SJCRH30 (cell line): ENCODE results near the gene FGGY. TPM values are rescaled to one million over a fixed set of nuclear protein-coding genes. Genes with fewer than 3 reads are reported as not detected.
"Not testable (repeated sequence)": the region's sequence is repeated elsewhere in the genome, so short reads cannot be mapped to it uniquely, and the experiment has no call there.

Source experiments
- DNase-seq, 2 experiments: peaks; one replicate each; pipeline ENCODE4 v3.0.0-alpha.2; 2015 to 2020
- H3K27ac ChIP-seq: fragments of 250-450 bp; sonication (Bioruptor Pico); 2 replicates; pipeline ENCODE4 v1.5.1; 2020; ENCODE audit warnings: mild to moderate bottlenecking, moderate library complexity
- H3K27me3 ChIP-seq: fragments of 250-450 bp; sonication (Bioruptor Pico); 2 replicates; pipeline ENCODE4 v1.5.1; 2020; ENCODE audit warnings: mild to moderate bottlenecking, moderate library complexity
- H3K36me3 ChIP-seq: fragments of 250-450 bp; sonication (Bioruptor Pico); 2 replicates; pipeline ENCODE4 v1.5.1; 2020; ENCODE audit warnings: mild to moderate bottlenecking, moderate library complexity
- H3K4me1 ChIP-seq: fragments of 250-450 bp; sonication (Bioruptor Pico); 2 replicates; pipeline ENCODE4 v1.5.1; 2020; ENCODE audit warnings: mild to moderate bottlenecking, moderate library complexity
- H3K4me3 ChIP-seq: fragments of 250-450 bp; sonication (Bioruptor Pico); 2 replicates; pipeline ENCODE4 v1.5.1; 2020; ENCODE audit warnings: mild to moderate bottlenecking, moderate library complexity
- H3K9me3 ChIP-seq: fragments of 250-450 bp; sonication (Bioruptor Pico); replicated peaks from 2 replicates; pipeline ENCODE4 v1.5.1; 2020; ENCODE audit warnings: mild to moderate bottlenecking, moderate library complexity
- total RNA-seq: library from RNA; depleted of rRNA; stranded (reverse); fragments of >200 nt; shearing (Covaris generic); gene quantifications from 2 replicates; pipeline ENCODE4 v1.2.3, GENCODE V29; 2014

FGGY gene
- total RNA-seq, 1 experiment from 2014 or later, result 31.8 TPM

DNA sequence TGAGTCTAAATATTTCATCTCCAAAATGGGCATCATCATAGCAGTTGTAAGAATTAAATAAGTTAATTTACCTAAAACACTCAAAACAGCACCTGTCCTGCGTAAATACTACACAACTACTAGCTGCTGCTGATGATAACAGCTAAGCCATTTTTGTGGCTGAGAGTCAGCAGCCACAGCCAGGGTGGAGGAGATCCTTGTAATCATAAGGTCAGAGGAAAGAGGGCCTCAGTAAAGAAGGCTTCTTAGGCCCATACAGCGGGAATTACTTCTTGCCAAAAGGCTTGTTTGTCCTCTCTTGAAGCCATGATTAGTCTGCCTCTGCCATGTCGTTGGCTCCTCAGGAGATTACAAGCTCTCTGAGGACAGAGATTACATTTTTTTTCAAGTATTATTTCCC, 245.0 kb downstream of the FGGY start:
- H3K27me3 ChIP-seq, result no peaks in the 10 kb centered on the region
- H3K36me3 ChIP-seq, result no peaks in the 10 kb centered on the region
- H3K4me3 ChIP-seq, result no peak overlapping the region
- no peak overlapping the region for H3K27ac ChIP-seq
- DNase-seq, result peak in 1 of 2 experiments; percentile 36
- peaks cover 38% of the 10 kb centered on the region for H3K4me1 ChIP-seq
- no peaks in the 10 kb centered on the region; the same call in 1 of the 2 replicates for H3K9me3 ChIP-seq

DNA sequence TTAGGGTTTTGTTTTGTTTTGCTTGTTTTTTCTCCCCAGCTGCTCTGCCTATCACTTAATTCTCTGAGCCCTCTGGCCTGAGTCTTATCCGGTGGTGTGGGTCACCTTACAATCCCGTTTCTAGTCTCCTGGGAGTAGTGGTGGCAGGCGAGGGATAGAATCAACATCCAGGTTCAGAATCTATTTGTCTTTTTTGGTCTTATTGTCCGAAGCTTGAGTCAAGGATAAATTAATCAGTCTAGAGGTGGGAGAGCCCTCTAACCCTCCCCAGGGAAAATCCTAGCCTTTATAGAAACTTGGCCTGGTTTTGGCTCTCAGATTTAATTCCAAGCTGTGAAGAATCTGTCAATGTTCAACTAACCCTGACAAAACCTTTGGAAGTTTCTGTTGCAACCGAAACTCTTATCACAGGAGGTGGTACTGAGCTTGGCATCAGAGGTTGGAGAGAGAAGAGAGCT, 246.3 kb downstream of the FGGY start:
- H3K36me3 ChIP-seq, result no peaks in the 10 kb centered on the region
- H3K4me3 ChIP-seq, result no peak overlapping the region
- peaks cover 6% of the 10 kb centered on the region; the same call in 1 of the 2 replicates for H3K9me3 ChIP-seq
- peak; percentile 71 to 87 for DNase-seq
- peak overlapping the region; percentile 24 for H3K27ac ChIP-seq
- no peaks in the 10 kb centered on the region for H3K27me3 ChIP-seq
- H3K4me1 ChIP-seq, result peaks cover 38% of the 10 kb centered on the region

DNA sequence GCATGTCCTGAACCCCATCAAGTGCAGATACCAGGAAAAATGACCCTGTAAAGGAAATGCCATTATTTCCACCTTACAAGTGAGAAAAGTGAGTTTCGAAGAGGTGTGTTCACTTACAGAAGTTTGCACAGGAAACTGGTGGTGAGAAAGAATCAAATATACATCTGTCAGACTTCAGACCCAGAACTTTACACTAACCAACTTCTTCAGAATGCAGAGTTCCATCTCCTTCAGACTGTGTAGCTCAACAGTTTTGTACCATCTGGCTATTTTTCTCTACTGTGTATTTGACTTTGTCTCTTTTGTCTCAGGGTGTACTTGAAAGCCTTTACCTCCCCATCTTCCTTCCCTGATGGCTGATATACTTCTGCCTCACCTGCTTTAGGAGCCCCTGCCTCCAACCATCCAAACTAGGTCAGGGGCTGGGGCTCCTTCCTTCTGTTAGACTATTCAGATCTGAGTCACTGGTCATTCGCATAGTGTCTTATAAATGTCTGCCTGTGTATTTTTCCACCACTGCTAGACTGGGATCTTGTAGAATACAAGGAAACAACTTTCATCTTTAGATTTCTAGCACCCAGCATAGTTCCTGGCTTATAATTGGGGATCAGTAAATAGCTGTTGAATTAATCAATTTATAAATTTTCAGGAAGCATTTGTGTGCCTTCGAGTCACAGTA, 247.9 kb downstream of the FGGY start:
- no peak for DNase-seq
- Histone ChIP-seq H3K27me3 (no peaks in the 10 kb centered on the region), H3K36me3 (no peaks in the 10 kb centered on the region), H3K27ac (no peak overlapping the region), H3K4me1 (peaks cover 38% of the 10 kb centered on the region), H3K4me3 (no peak overlapping the region), H3K9me3 (peaks cover 6% of the 10 kb centered on the region; the same call in 1 of the 2 replicates)

DNA sequence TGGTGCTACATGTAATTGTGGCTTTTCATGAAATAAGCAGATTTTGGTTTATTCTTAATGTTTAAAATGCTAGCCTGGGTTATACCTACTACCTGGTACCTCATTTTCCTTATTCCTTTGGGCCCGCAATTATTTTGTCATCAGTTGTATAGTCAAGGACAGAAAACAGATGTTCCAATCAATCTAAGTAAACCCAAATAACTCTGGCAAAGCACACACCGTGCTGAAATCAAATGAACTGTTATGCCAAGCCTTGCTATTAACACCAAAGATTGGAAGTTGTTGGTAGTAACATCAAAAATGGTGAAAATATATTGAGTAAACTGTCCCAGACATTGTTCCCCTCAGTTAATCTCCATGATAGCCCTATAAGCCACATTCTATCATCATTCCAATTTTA, 248.9 kb downstream of the FGGY start:
- Histone ChIP-seq H3K27me3 (no peaks in the 10 kb centered on the region), H3K9me3 (peaks cover 6% of the 10 kb centered on the region; the same call in 1 of the 2 replicates), H3K27ac (no peak overlapping the region), H3K36me3 (no peaks in the 10 kb centered on the region), H3K4me3 (no peak overlapping the region), H3K4me1 (peaks cover 38% of the 10 kb centered on the region)
- DNase-seq, result peak in 1 of 2 experiments; percentile 34

DNA sequence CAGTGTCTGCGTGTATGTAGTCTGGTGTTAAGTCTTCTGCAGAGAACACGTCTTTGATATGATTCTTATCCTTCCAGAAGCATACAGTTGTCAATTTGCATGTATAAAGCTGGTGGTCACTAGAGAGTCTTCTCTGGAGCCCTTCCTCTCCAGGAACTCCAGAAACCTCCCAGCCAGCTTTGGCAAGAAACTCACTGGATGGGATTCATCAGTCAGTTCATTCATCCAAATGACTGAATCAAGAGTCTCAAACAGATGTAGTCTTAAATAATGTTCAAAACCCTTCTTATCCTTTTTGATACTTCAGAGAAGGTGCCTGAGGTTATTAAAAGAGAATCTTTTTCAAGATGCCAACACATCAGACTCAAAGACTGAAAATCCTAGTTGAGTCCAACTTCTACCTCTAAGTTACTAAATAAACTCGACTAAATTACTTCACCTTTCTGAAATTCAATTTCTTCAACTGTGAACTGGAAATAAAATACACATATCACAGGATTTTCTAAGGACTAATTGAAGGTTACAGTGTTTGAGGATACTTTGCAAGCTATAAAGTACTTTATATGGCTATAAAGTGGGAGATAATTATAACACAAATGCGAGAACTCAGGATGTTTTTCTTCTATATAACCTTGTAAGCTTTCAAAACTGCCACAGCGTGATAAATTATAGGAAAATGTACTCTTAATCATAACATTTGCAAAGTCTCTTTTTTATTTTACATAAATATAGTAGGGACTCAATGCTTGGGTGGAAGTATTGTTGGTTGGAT, 252.4 kb downstream of the FGGY start:
- no peaks in the 10 kb centered on the region for H3K27me3 ChIP-seq
- H3K36me3 ChIP-seq, result no peaks in the 10 kb centered on the region
- H3K4me1 ChIP-seq, result peaks cover 17% of the 10 kb centered on the region
- no peak overlapping the region for H3K27ac ChIP-seq
- no peak overlapping the region for H3K4me3 ChIP-seq
- peaks cover 6% of the 10 kb centered on the region; the same call in 1 of the 2 replicates for H3K9me3 ChIP-seq
- no peak for DNase-seq

DNA sequence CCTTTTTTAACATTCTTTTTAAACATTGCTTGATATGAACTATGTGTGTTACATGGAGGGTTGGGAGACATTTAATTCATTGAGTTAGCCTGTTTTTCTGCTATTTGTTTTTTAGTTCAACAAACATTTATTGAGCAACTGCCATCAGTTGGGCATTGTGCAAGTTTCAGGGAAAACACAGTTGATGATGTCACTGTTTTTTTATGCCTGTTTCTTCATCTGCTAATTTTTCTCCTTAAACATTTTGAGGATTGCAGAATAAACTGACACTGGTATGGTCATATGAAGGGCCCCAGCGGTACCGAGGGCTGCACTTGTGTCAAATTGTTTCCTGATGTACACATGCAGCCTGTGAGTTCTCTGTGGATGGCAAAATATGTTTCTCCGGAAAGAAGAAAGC, 253.0 kb downstream of the FGGY start:
- no peak for DNase-seq
- H3K36me3 ChIP-seq, result no peaks in the 10 kb centered on the region

DNA sequence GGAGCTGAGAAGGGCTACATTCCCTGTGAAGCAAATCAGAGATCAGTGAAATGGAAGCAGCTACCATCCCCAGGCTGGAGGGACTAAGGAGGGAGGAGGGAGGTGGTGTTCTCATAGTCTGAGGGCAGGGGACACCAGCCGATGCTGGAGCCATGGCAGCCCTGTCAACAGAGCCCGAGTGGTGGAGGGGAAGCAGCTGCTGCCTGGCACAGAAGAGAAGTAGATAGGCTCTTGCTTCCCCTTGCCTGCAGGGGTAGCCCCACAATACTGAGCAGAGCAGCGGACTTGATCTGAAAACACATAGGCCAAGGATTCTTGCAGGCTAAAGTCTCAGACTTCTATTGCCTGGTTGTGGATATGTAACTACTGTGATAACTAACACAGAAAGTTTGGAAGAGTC, 255.1 kb downstream of the FGGY start:
- DNase-seq, result peak; percentile 42
- Histone ChIP-seq H3K9me3 (peaks cover 6% of the 10 kb centered on the region; the same call in 1 of the 2 replicates), H3K4me1 (peaks cover 13% of the 10 kb centered on the region), H3K27me3 (no peaks in the 10 kb centered on the region), H3K36me3 (no peaks in the 10 kb centered on the region), H3K27ac (no peak overlapping the region), H3K4me3 (no peak overlapping the region)

More for the DNA sequence above, 253.0 kb downstream of the FGGY start:
- H3K27ac ChIP-seq, result no peak overlapping the region
- peaks cover 13% of the 10 kb centered on the region for H3K4me1 ChIP-seq
- H3K4me3 ChIP-seq, result no peak overlapping the region
- no peaks in the 10 kb centered on the region for H3K27me3 ChIP-seq
- H3K9me3 ChIP-seq, result peaks cover 6% of the 10 kb centered on the region; the same call in 1 of the 2 replicates

DNA sequence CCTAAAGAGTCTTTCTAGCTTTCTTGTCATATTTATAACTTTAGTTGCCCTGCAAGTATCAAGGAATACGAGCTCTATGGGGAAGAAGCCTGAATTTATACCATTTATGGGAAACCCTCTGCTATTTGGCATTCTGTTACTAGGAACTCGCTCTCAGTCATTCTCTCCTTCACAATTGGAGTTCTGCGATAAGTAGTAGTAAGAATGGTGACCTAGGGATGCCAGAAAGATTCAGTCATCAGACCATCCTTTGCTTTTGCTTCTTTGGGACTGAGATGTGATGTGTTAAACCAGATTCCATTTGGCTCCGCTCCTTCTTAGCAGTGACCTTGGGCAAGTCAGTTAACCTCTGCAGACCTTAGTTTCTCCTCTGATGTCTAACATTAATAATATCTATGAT, 256.5 kb downstream of the FGGY start:
- H3K4me1 ChIP-seq, result peaks cover 18% of the 10 kb centered on the region
- H3K27ac ChIP-seq, result no peak overlapping the region
- H3K27me3 ChIP-seq, result no peaks in the 10 kb centered on the region
- H3K9me3 ChIP-seq, result peaks cover 11% of the 10 kb centered on the region; the same call in 1 of the 2 replicates
- no peak overlapping the region for H3K4me3 ChIP-seq
- 0 out of 2 replicates have a peak, but pooled peaks cover 2% of the 10 kb centered on the region for H3K36me3 ChIP-seq
- DNase-seq, result no peak

DNA sequence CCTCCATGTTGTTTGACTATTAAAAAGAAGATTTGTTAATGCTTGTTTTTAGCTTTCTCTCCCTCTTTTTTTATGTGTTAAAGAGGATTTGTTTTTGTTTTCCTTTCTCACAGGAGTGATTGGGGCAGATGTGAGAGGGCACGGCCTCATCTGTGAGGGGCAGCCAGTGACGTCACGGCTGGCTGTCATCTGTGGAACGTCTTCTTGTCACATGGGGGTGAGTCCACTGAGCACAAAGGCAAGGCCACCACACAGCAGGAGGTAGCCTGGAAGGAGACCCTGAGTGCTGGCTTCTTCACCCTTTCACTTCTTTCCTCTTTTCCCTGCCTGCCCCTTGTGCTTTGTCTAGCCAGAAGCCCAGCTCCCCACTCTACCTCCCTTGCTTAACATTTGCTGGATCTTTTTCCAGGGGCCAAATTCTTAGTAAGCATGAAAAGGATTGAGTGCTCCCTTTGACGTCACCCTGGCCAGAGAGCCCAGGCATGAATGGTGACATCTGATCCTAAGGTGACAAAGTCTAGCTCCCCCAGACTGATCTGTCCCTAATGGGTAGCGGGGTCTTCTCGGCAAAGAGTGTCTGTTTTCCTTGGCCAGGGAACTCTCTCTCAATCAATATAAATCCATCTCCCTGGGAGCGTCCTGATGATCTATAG, 257.2 kb downstream of the FGGY start:
- H3K4me1 ChIP-seq, result peaks cover 18% of the 10 kb centered on the region
- H3K27ac ChIP-seq, result no peak overlapping the region
- peaks cover 19% of the 10 kb centered on the region for H3K9me3 ChIP-seq
- no peak overlapping the region for H3K4me3 ChIP-seq
- H3K36me3 ChIP-seq, result 0 out of 2 replicates have a peak, but pooled peaks cover 2% of the 10 kb centered on the region
- no peaks in the 10 kb centered on the region for H3K27me3 ChIP-seq
- peak in 1 of 2 experiments; percentile 33 for DNase-seq

DNA sequence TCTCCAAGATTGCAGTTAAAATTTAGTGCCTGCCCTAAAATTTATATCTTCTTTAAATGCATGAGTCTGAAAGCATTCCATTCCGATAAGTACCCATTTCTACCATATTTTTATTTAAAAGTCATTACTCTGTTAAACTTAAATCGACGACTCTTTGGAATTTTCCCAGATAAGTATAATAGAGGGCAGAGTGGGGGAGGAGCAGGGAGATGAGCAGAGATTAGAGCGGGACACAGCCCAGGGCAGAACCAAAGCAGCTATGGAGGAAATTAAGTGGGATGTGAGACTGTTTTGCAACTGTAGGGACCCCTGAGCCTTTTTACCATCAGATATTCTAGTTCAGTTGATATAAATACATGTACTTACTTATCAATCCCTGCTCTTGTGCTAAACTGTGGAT, 257.9 kb downstream of the FGGY start:
- Histone ChIP-seq H3K4me3 (no peak overlapping the region), H3K4me1 (peaks cover 18% of the 10 kb centered on the region), H3K36me3 (0 out of 2 replicates have a peak, but pooled peaks cover 2% of the 10 kb centered on the region), H3K27me3 (no peaks in the 10 kb centered on the region), H3K9me3 (peaks cover 25% of the 10 kb centered on the region), H3K27ac (no peak overlapping the region)
- no peak for DNase-seq

DNA sequence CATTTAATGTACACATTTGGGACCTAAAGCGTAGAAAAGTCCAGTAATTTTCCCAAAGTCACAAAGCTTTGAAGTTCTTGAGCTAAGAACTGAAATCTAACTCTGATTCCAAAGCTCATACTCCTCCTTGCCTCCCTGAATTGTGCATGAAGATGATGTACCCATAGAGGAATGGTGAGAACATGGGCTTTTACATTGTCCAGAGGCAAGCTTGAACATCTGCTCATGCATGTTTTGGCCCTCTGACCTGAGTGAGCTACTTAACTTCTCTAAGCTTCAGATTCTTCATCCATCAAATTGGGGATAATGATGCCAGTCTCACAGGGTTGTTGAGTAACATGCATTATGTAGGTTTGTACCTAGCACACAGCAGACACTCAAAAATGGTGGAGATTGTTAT, 259.5 kb downstream of the FGGY start:
- Histone ChIP-seq H3K4me1 (peaks cover 21% of the 10 kb centered on the region), H3K27ac (no peak overlapping the region), H3K27me3 (no peaks in the 10 kb centered on the region), H3K9me3 (peaks cover 30% of the 10 kb centered on the region), H3K36me3 (0 out of 2 replicates have a peak, but pooled peaks cover 2% of the 10 kb centered on the region), H3K4me3 (no peak overlapping the region)
- DNase-seq, result no peak

DNA sequence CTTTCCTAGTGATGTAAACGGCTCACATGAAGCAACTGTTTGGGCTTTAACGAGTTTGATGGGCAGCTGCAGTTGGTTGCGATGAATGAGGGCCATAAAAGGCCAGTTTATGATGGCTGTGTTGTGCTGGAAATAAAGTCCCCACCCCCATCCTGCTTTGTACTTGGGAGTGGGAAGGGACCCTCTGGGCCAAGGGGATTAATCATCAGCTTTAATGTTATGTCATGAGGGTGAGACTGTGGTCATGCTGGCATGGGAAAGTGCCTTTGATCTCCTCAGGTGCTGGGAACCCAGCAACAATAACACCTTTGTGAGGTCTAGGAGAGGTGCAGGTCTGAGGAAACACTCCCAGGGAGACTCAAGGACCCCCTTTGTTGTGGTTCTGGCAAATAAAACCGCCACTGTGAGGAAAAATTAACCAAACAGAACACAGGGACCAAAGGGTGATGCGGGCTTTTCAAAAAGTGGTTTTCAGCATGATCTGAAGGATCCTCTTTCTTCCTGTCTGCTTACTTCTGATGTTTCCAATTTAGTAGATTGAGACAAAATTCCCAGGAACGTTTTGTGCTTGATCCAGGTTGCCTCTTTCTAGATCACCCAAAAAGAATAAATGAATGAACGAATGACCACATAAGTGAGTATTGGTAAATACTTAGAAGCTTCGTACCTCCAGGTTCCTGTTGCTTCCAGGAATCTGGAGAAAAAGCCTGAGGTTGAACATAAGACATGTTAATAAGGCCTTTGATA, 260.1 kb downstream of the FGGY start:
- no peak overlapping the region for H3K4me3 ChIP-seq
- DNase-seq, result peak; percentile 37 to 63
- H3K4me1 ChIP-seq, result peaks cover 21% of the 10 kb centered on the region
- H3K27ac ChIP-seq, result no peak overlapping the region
- 0 out of 2 replicates have a peak, but pooled peaks cover 2% of the 10 kb centered on the region for H3K36me3 ChIP-seq
- peaks cover 30% of the 10 kb centered on the region for H3K9me3 ChIP-seq
- no peaks in the 10 kb centered on the region for H3K27me3 ChIP-seq

DNA sequence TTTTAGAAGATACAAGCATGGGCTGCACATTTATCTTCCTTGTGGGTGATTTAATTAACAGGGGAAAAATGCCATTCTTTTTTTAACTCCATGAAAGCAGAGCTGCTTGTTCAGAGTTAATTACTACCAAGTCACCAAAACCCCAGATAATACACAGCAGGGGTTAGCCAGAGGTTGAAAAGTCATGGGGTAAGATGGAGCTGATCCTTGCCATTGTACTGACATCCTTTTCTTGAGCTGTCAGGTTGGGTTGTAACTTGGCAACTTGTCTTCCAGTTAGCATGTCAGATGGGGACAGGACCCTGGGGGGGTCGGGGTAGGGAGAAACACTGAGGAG, 260.6 kb downstream of the FGGY start:
- Histone ChIP-seq H3K27me3 (no peaks in the 10 kb centered on the region), H3K9me3 (peaks cover 30% of the 10 kb centered on the region), H3K4me3 (no peak overlapping the region), H3K4me1 (peaks cover 21% of the 10 kb centered on the region), H3K27ac (no peak overlapping the region), H3K36me3 (0 out of 2 replicates have a peak, but pooled peaks cover 2% of the 10 kb centered on the region)
- DNase-seq, result no peak

DNA sequence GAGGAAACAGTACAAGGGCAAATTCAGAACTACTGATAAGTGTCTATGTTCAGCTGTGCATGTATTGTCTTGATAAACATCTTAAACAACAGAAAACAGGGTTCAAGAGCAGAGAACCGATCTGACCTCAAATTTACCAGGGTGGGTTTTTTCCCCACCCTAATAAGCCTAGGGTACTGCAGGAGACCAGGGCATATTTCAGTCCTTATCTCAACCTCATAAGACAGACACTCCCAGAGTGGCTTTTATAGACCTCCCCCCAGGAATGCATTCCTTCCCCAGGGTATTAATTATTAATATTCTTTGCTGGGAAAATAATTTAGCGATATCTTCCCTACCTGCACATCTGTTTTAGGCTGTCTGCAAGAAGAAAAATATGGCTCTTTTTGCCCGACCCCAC, 261.7 kb downstream of the FGGY start:
- H3K27ac ChIP-seq, H3K4me3 ChIP-seq, DNase-seq, H3K27me3 ChIP-seq, H3K36me3 ChIP-seq: not testable (repeated sequence)
- H3K9me3 ChIP-seq, result peaks cover 30% of the 10 kb centered on the region
- H3K4me1 ChIP-seq, result peaks cover 21% of the 10 kb centered on the region
